Pancreas (tissue), 10 donors: ENCODE results near the gene PDXK. TPM values are rescaled to one million over a fixed set of nuclear protein-coding genes. Genes with fewer than 3 reads are reported as not detected.
"Not testable (repeated sequence)": the region's sequence is repeated elsewhere in the genome, so short reads cannot be mapped to it uniquely, and the experiment has no call there.

Experiments used
- ATAC-seq, 4 donors: fragments of 200-7000 bp; cut with Tn5 transposase; one replicate each; pipeline versions ENCODE4 v1.8.0 to v1.9.1; 2020; ENCODE audit warnings: mild to moderate bottlenecking in 4 of 4, moderate library complexity in 4 of 4
- DNase-seq, 6 donors: peaks; one replicate each; pipeline ENCODE4 v3.0.0-alpha.2; 2020
- FAIRE-seq: peaks from 2 replicates; lab custom pipeline; 2012; peaks lifted over from hg19 to GRCh38; lab: Jason Lieb, UNC
- H3K27ac ChIP-seq, 4 donors: fragments of 200-600 bp; sonication (generic); 1 replicate in 3 of 4; 2 replicates in 1 of 4; pipeline versions ENCODE4 v1.5.0 to v1.8.0; 2020
- H3K27me3 ChIP-seq, 4 donors: fragments of 200-600 bp; one replicate each; pipeline ENCODE4 v1.8.0; 2021
- H3K36me3 ChIP-seq, 3 donors: fragments of 200-600 bp; sonication (generic) in 1 of 3; one replicate each; pipeline versions ENCODE4 v1.5.0 to v1.8.0; 2020 to 2021
- H3K4me1 ChIP-seq, 3 donors: fragments of 200-600 bp; one replicate each; pipeline ENCODE4 v1.8.0; 2021
- H3K4me3 ChIP-seq, 4 donors: fragments of 200-600 bp; sonication (generic) in 2 of 4; one replicate each; pipeline versions ENCODE4 v1.5.0 to v1.8.0; 2020 to 2021
- H3K9me3 ChIP-seq, 4 donors: fragments of 200-600 bp; one replicate each; pipeline ENCODE4 v1.8.0; 2021
- CTCF ChIP-seq, 4 donors: fragments of 200-600 bp; sonication (generic) in 3 of 4; IDR thresholded peaks; one replicate each; pipeline versions ENCODE4 v1.5.0 to v1.8.0; 2021; ENCODE audit warnings: antibody characterized with exemption in 4 of 4
- WGBS, 2 donors: extraction: QIAGEN DNeasy Blood & Tissue Kit; methylation state at CpG; one replicate each; pipeline ENCODE4 v1.1.7; 2013; 5-methylcytosine and 5-hydroxymethylcytosine counted together
- intact Hi-C, 3 donors: fragments of 100-400 bp; cut with DNase I; formaldehyde crosslinking; loops; one replicate each; pipeline versions ENCODE4 v1.11.1 to v1.14.2; 2022
- polyA plus RNA-seq, 2 donors: library from polyadenylated mRNA; stranded (reverse); fragments of 200-250 nt; gene quantifications; one replicate each; pipeline ENCODE4 v1.2.3, GENCODE V29; 2013
- total RNA-seq, 6 donors: library from RNA; stranded (reverse); fragmentation: NEBNext Ultra II Directional in 4 of 6; extraction: Animal tissue kit (Norgen Biotek cat#: 25700) in 4 of 6; gene quantifications; one replicate each; pipeline versions ENCODE4 v1.2.1 to v1.2.4, GENCODE V29; 2021 to 2023
- donor health status: healthy with polysubstance abuse.
- donor health status: DM: no; HTN: no; CAD: no; lungs with moderate emphysema.
- donor health status: DM: no; HTN: no; CAD: no.
- donor health status: control.
- donor health status: control.
- donor health status: Bipolar disorder and iron deficiency.
- donor health status: DM: yes; HTN: yes; CAD: no.
- donor health status: DM: no; HTN: no; CAD: no.
- donor health status: DM: no; HTN: no; CAD: no.
- donor health status: DM: yes; HTN: yes; CAD: no.

The PDXK gene
- total and polyA plus RNA-seq, 8 donors, result 63.2 to 100 (median 65.9) TPM

- FAIRE-seq (no peak), DNase-seq (peak in 1 of 6 donors; percentile 17), ATAC-seq (no peak)
- intact Hi-C loops, result no loop called here
- no peak for TF ChIP-seq CTCF (IDR thresholded peaks at IDR 0.05)
- Histone ChIP-seq H3K27ac (no peak overlapping the region), H3K27me3 (no peaks in the 10 kb centered on the region), H3K36me3 (no peaks in the 10 kb centered on the region), H3K4me3 (no peak overlapping the region), H3K4me1 (peaks cover 0 to 11% (median 8%) of the 10 kb centered on the region in 3 donors), H3K9me3 (no peaks in the 10 kb centered on the region)
- WGBS, 2 donors, result 84 to 91% methylated on average over 13 of the region's 13 CpGs
Observed at GRCh38 chr21:43708745-43709381, 10.1 kb upstream of the PDXK start.

- DNase-seq (peak in 5 of 6 donors; percentile 49 to 71 (median 63)), FAIRE-seq (no peak), ATAC-seq (peak; percentile 81 to 87 (median 84))
- Histone ChIP-seq H3K4me3 (no peak overlapping the region), H3K27me3 (no peaks in the 10 kb centered on the region), H3K36me3 (no peaks in the 10 kb centered on the region), H3K27ac (peak overlapping the region; percentile 61 to 80 (median 78)), H3K4me1 (peaks cover 0 to 11% (median 8%) of the 10 kb centered on the region in 3 donors), H3K9me3 (no peaks in the 10 kb centered on the region)
- intact Hi-C loops, result no loop called here
- TF ChIP-seq CTCF (IDR thresholded peaks at IDR 0.05), result no peak
- 32 to 38% methylated on average over 13 of the region's 13 CpGs for WGBS, 2 donors
Observed at GRCh38 chr21:43712268-43712942, 6.5 kb upstream of the PDXK start.

GRCh38 chr21:43713123-43713522 lies 5.8 kb upstream of the PDXK start:
- H3K27ac ChIP-seq, result peak overlapping the region; percentile 61 to 80 (median 78)
- not testable (repeated sequence) for FAIRE-seq
- 96 to 99% methylated on average over 6 of the region's 6 CpGs for WGBS, 2 donors

GRCh38 chr21:43716376-43717165 lies 2.4 kb upstream of the PDXK start:
- ATAC-seq (no peak), DNase-seq (no peak), FAIRE-seq (no peak)
- no peak for TF ChIP-seq CTCF (IDR thresholded peaks at IDR 0.05)
- Histone ChIP-seq H3K9me3 (no peaks in the 10 kb centered on the region), H3K27me3 (no peaks in the 10 kb centered on the region), H3K27ac (no peak overlapping the region), H3K4me3 (no peak overlapping the region), H3K36me3 (no peaks in the 10 kb centered on the region), H3K4me1 (peaks cover 9 to 19% (median 16%) of the 10 kb centered on the region in 3 donors)
- intact Hi-C loops, result no loop called here
- 74 to 81% methylated on average over 12 of the region's 12 CpGs for WGBS, 2 donors

More at GRCh38 chr21:43713123-43713522, 5.8 kb upstream of the PDXK start:
- H3K4me3 ChIP-seq, H3K36me3 ChIP-seq, H3K27me3 ChIP-seq, ATAC-seq, H3K9me3 ChIP-seq, intact Hi-C loops: not testable (repeated sequence)
- H3K4me1 ChIP-seq, result peaks cover 0 to 11% (median 8%) of the 10 kb centered on the region in 3 donors
- DNase-seq, result peak in 1 of 6 donors; percentile 0

GRCh38 chr21:43717166-43717853 lies 1.6 kb upstream of the PDXK start:
- Histone ChIP-seq H3K4me3 (no peak overlapping the region), H3K36me3 (no peaks in the 10 kb centered on the region), H3K4me1 (peaks cover 9 to 15% (median 14%) of the 10 kb centered on the region in 3 donors), H3K27ac (no peak overlapping the region), H3K27me3 (no peaks in the 10 kb centered on the region), H3K9me3 (no peaks in the 10 kb centered on the region)
- ATAC-seq, result no peak
- WGBS, 2 donors, result 90 to 92% methylated on average over 13 of the region's 13 CpGs
- intact Hi-C loops, result no loop called here
- peak in 1 of 6 donors; percentile 29 for DNase-seq
- FAIRE-seq, result no peak
- TF ChIP-seq CTCF (IDR thresholded peaks at IDR 0.05), result no peak
